H1 (cell line): Measurements from ENCODE around the gene ARL6IP5. TPM values are rescaled to one million over a fixed set of nuclear protein-coding genes. Genes with fewer than 3 reads are reported as not detected.

Experiments used
- CBX8 ChIP-seq: fragments of 300-800, 300-1000 bp; sonication (generic); IDR thresholded peaks from 2 replicates; pipeline ENCODE4 v1.7.1; 2016; ENCODE audit warnings: low read depth, low read length, borderline replicate concordance
- SP4 ChIP-seq: IDR thresholded peaks from 2 replicates; pipeline ENCODE4 v1.6.1; 2012; ENCODE audit warnings: low read length, inconsistent platforms
- polyA plus RNA-seq, 7 experiments: library from polyadenylated mRNA; depleted of rRNA in 3 of 7; stranded (reverse) in 5 of 7; unstranded in 2 of 7; fragments of >200 nt in 5 of 7; fragments of 200-250 nt in 2 of 7; gene quantifications; 1 replicate in 5 of 7; 2 replicates in 1 of 7; 4 replicates in 1 of 7; pipeline versions ENCODE4 v1.2.1 to v1.2.3, GENCODE V29; 2011 to 2013; ENCODE audit warnings: missing spikeins in 2 of 7, mixed read lengths in 2 of 7
- total RNA-seq: library from RNA; stranded (reverse); fragmentation: NEBNext Ultra II Directional; extraction: Animal tissue kit (Norgen Biotek cat#: 25700); gene quantifications from 2 replicates; pipeline ENCODE4 v1.2.1, GENCODE V29; 2021
- TF ChIP-seq, protein P1 (sequence below): IDR thresholded peaks from 2 replicates; pipeline ENCODE4 v1.6.1; 2011; ENCODE audit warnings: low read length, improper control_type of control experiment

The ARL6IP5 gene
- total and polyA plus RNA-seq, 2 of the 8 experiments (the other 6 are each of a cell fraction or from before 2014, with no cell fraction given): 24.9 to 30.1 TPM

DNA sequence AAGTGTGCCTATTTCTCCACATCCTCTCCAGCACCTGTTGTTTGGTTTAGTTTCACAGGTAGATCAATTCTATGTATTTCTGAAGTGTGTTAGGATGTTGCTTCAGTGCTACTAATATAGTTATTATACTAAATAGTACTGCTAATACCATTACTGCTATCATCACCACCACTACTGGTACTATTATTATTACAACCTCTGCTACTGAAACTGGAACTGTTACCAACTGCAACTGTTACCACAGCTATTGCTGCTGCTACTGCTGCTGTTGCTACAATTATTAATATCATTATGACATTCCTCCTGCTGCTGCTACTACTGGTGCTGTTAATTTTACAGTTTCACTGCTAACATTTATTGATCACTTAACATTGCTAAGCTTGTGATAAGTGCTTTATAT, 46.0 kb downstream of the ARL6IP5 start (continued):
- TF ChIP-seq SP4: no peak
- TF ChIP-seq, protein P1, sequence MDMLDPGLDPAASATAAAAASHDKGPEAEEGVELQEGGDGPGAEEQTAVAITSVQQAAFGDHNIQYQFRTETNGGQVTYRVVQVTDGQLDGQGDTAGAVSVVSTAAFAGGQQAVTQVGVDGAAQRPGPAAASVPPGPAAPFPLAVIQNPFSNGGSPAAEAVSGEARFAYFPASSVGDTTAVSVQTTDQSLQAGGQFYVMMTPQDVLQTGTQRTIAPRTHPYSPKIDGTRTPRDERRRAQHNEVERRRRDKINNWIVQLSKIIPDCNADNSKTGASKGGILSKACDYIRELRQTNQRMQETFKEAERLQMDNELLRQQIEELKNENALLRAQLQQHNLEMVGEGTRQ: no peak
- no peak for TF ChIP-seq CBX8
